GM12892 (cell line): ENCODE results near the gene GUCY2F.

Source experiments
- POLR2A ChIP-seq: IDR thresholded peaks from 2 replicates; pipeline ENCODE4 v1.6.1; 2011; ENCODE audit warnings: low read depth, low read length, control low read depth
- POLR2AphosphoS5 ChIP-seq: IDR thresholded peaks from 2 replicates; pipeline ENCODE4 v1.6.1; 2011; ENCODE audit warnings: low read depth, low read length, control low read depth

- TF ChIP-seq POLR2A (no peak), POLR2AphosphoS5 (no peak)
These were observed 27.0 kb upstream of the GUCY2F start for GRCh38 chrX:109508915-109509314.
